ENCODE results near the gene ASB6. TPM values are rescaled to one million over a fixed set of nuclear protein-coding genes. Genes with fewer than 3 reads are reported as not detected.

ASB6 gene
- total and polyA plus RNA-seq, 4 donors: 3.4 to 8.4 (median 6.2) TPM

DNA sequence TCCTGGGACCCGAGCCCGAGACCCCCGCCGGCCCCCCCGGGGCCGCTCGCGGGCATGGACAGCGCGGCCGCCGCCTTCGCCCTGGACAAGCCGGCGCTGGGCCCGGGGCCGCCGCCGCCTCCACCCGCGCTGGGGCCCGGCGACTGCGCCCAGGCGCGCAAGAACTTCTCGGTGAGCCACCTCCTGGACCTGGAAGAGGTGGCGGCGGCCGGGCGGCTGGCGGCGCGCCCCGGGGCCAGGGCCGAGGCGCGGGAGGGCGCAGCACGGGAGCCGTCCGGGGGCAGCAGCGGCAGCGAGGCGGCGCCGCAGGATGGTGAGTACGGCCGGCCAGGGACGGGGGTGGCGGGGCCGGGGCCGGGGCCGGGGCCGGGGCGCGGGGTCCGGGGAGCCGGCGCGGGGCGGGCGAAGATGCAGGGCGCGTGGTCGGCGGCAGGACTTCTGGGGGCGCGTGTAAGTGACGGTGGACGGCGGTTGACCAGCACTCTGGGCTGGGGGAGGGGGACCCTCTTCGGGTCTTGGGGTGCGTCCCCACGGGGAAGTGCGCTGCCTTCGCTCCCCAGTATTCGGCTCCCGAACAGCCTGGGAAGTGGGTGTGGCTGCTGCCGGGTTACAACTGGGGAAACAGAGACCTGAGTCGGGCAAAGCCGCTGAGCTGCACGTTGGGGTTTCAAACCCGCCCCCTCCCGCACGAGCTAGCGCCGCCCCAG lies 24.0 kb upstream of the ASB6 start (continued):
- TF ChIP-seq, protein P1, sequence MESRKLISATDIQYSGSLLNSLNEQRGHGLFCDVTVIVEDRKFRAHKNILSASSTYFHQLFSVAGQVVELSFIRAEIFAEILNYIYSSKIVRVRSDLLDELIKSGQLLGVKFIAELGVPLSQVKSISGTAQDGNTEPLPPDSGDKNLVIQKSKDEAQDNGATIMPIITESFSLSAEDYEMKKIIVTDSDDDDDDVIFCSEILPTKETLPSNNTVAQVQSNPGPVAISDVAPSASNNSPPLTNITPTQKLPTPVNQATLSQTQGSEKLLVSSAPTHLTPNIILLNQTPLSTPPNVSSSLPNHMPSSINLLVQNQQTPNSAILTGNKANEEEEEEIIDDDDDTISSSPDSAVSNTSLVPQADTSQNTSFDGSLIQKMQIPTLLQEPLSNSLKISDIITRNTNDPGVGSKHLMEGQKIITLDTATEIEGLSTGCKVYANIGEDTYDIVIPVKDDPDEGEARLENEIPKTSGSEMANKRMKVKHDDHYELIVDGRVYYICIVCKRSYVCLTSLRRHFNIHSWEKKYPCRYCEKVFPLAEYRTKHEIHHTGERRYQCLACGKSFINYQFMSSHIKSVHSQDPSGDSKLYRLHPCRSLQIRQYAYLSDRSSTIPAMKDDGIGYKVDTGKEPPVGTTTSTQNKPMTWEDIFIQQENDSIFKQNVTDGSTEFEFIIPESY (IDR thresholded peaks at IDR 0.05): no peak
- no peak for TF ChIP-seq RAD21 (IDR thresholded peaks at IDR 0.05)

DNA sequence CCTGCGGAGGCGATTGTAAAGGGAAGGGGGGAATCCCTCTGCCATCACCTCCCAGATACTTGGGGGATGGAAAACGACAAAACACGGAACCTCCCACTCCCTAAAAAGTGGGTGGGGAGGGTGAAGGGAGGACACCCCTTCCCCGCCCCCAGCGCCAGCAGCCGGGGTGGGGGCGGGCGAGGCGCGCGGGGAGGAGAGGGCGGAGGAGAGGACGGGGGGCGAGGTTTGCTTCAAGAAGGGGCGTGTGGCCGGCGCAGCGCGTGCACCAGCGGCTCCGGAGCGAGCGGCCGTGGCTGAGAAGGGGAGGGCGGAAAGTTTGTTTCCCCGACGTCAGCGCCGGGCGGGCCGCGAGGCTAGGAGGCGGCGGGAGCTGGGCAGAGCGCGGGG lies 23.4 kb upstream of the ASB6 start, which contains the start of gene PRRX2:
Gene PRRX2 (plus strand): TSS at position 259 of the 387 bp plus-strand sequence. CDS start 221 bp downstream, outside the sequence.
- H3K9ac ChIP-seq (ENCODE audit: low read depth in 1 of 2, low read length in 2 of 2): no peak within 1 kb of the TSS
- WGBS: 2% methylated on average over 37 of the region's 37 CpGs
- H3K27me3 ChIP-seq (ENCODE audit: control insufficient read depth in 4 of 4, insufficient read depth in 4 of 4, low read length in 3 of 4): peaks cover 0 to 10% (median 1%) of the 10 kb centered on the region in 4 donors
- H3K4me1 ChIP-seq (ENCODE audit: control insufficient read depth in 4 of 4, insufficient read depth in 4 of 4, low read length in 3 of 4): peaks cover 0 to 10% (median 2%) of the 10 kb centered on the region in 4 donors
- no peaks in the 10 kb centered on the region for H3K9me3 ChIP-seq (ENCODE audit: control insufficient read depth in 4 of 4, low read length in 3 of 4)
- H3K27ac ChIP-seq (ENCODE audit: low read depth in 1 of 2, low read length in 2 of 2): no peak within 1 kb of the TSS
- H3K4me3 ChIP-seq (ENCODE audit: low read depth in 1 of 3, low read length in 3 of 3): peak within 1 kb of the TSS in 1 of 3 donors; percentile 32
- H3K36me3 ChIP-seq (ENCODE audit: control insufficient read depth in 4 of 4, insufficient read depth in 3 of 4, low read depth in 1 of 4, low read length in 3 of 4): no peaks in the 10 kb centered on the region
- no peak for TF ChIP-seq CTCF (IDR thresholded peaks at IDR 0.05; ENCODE audit: low read depth, low read length, missing input control)
- no peak for TF ChIP-seq NR2F2 (IDR thresholded peaks at IDR 0.05)
- no peak for TF ChIP-seq GABPA (IDR thresholded peaks at IDR 0.05 in 1 of 2, conservative IDR thresholded peaks at IDR 0.05 in 1 of 2)
- no peak for TF ChIP-seq RXRA (IDR thresholded peaks at IDR 0.05)
- no peak for TF ChIP-seq ATF3 (IDR thresholded peaks at IDR 0.05)
- no peak for TF ChIP-seq FOXA1 (IDR thresholded peaks at IDR 0.05)
- TF ChIP-seq, protein P2, sequence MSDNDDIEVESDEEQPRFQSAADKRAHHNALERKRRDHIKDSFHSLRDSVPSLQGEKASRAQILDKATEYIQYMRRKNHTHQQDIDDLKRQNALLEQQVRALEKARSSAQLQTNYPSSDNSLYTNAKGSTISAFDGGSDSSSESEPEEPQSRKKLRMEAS (IDR thresholded peaks at IDR 0.05): no peak
- no peak for DNase-seq (ENCODE audit: low spot score)

- Histone ChIP-seq H3K4me3 (ENCODE audit: low read depth in 1 of 3, low read length in 3 of 3) (peak overlapping the region in 1 of 3 donors; percentile 32), H3K9me3 (ENCODE audit: control insufficient read depth in 4 of 4, low read length in 3 of 4) (no peaks in the 10 kb centered on the region), H3K27me3 (ENCODE audit: control insufficient read depth in 4 of 4, insufficient read depth in 4 of 4, low read length in 3 of 4) (peaks cover 0 to 10% (median 1%) of the 10 kb centered on the region in 4 donors), H3K4me1 (ENCODE audit: control insufficient read depth in 4 of 4, insufficient read depth in 4 of 4, low read length in 3 of 4) (peaks cover 0 to 10% (median 2%) of the 10 kb centered on the region in 4 donors), H3K9ac (ENCODE audit: low read depth in 1 of 2, low read length in 2 of 2) (no peak overlapping the region), H3K27ac (ENCODE audit: low read depth in 1 of 2, low read length in 2 of 2) (no peak overlapping the region), H3K36me3 (ENCODE audit: control insufficient read depth in 4 of 4, insufficient read depth in 3 of 4, low read depth in 1 of 4, low read length in 3 of 4) (no peaks in the 10 kb centered on the region)
- 8% methylated on average over 36 of the region's 36 CpGs for WGBS
- no peak for DNase-seq (ENCODE audit: low spot score)
- TF ChIP-seq, protein P1 (IDR thresholded peaks at IDR 0.05): no peak
- TF ChIP-seq HNF4A (conservative IDR thresholded peaks at IDR 0.05) (no peak), TAF1 (conservative IDR thresholded peaks at IDR 0.05) (no peak), CTCF (IDR thresholded peaks at IDR 0.05; ENCODE audit: low read depth, low read length, missing input control) (no peak), GABPA (IDR thresholded peaks at IDR 0.05 in 1 of 2, conservative IDR thresholded peaks at IDR 0.05 in 1 of 2) (no peak), NR2F2 (IDR thresholded peaks at IDR 0.05) (no peak), JUND (IDR thresholded peaks at IDR 0.05) (no peak), FOXA2 (IDR thresholded peaks at IDR 0.05) (no peak), EGR1 (IDR thresholded peaks at IDR 0.05; ENCODE audit: low read depth in 2 of 2) (no peak)
- TF ChIP-seq, protein P3, sequence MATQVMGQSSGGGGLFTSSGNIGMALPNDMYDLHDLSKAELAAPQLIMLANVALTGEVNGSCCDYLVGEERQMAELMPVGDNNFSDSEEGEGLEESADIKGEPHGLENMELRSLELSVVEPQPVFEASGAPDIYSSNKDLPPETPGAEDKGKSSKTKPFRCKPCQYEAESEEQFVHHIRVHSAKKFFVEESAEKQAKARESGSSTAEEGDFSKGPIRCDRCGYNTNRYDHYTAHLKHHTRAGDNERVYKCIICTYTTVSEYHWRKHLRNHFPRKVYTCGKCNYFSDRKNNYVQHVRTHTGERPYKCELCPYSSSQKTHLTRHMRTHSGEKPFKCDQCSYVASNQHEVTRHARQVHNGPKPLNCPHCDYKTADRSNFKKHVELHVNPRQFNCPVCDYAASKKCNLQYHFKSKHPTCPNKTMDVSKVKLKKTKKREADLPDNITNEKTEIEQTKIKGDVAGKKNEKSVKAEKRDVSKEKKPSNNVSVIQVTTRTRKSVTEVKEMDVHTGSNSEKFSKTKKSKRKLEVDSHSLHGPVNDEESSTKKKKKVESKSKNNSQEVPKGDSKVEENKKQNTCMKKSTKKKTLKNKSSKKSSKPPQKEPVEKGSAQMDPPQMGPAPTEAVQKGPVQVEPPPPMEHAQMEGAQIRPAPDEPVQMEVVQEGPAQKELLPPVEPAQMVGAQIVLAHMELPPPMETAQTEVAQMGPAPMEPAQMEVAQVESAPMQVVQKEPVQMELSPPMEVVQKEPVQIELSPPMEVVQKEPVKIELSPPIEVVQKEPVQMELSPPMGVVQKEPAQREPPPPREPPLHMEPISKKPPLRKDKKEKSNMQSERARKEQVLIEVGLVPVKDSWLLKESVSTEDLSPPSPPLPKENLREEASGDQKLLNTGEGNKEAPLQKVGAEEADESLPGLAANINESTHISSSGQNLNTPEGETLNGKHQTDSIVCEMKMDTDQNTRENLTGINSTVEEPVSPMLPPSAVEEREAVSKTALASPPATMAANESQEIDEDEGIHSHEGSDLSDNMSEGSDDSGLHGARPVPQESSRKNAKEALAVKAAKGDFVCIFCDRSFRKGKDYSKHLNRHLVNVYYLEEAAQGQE (IDR thresholded peaks at IDR 0.05): no peak
Measured at GRCh38 chr9:129664746-129665388, 22.9 kb upstream of the ASB6 start.

Measured in liver (tissue), 9 donors.